DMS153 treated with DMSO at 0.1 percent for 48 hours (cell line): ENCODE results near the gene CPA5.
"Not testable (repeated sequence)": the region's sequence is repeated elsewhere in the genome, so short reads cannot be mapped to it uniquely, and the experiment has no call there.

Experiments used
- DNase-seq: peaks from one replicate; lab custom pipeline; 2025; ENCODE audit not compliant: unreplicated experiment; lab: John Stamatoyannopoulos, UW

CPA5 gene, protein sequence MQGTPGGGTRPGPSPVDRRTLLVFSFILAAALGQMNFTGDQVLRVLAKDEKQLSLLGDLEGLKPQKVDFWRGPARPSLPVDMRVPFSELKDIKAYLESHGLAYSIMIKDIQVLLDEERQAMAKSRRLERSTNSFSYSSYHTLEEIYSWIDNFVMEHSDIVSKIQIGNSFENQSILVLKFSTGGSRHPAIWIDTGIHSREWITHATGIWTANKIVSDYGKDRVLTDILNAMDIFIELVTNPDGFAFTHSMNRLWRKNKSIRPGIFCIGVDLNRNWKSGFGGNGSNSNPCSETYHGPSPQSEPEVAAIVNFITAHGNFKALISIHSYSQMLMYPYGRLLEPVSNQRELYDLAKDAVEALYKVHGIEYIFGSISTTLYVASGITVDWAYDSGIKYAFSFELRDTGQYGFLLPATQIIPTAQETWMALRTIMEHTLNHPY

GRCh38 chr7:130344271-130344866, at the start of gene CPA5:
TSS of gene CPA5 (plus strand) at chr7:130344816. CDS start at chr7:130346486, 1,670 bp downstream.
- no peak for DNase-seq

GRCh38 chr7:130296221-130296951, 48.2 kb upstream of the CPA5 start:
- no peak for DNase-seq

DNA sequence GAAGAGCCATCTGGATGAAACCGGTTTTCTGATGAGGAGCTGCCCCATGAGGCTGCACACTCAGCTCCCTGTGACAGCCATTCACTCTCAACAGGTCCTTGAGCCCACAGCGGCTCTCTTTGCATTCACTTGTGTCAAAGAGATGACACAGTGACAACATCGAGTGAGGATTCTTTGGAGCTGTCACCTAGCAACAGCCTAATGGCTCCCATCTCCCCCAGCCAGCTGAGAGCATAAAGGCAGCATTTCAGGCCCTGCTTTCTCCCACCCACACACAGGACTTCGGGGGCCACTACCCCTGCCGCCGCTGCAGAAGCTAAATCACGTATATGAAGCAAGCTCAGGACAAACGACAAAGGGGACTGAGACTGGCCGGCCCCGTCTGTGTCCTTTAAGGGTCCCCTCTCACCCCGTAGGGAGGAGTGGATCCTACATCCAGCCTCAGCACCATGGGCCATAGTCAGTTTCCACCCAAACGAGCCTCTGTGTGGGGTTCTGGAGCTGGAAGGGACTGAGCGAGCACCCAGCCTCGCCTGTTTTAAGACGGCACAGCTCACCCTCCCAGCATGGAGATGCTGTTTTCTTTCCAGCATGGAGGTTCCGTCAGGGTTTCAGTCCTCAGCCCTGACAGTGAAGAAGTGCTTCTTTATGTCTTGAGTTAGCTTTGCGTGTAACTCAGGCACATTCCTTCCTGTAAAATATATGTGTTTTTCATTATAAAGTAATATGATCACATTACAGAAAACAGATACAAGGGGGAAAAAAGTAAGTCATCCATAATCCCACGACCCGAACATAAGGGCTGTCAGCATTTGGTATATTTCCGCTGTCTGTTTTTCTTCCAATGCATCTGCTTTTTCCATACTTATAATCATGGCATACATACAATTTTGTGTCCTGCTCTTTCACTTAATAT, 46.7 kb upstream of the CPA5 start:
- no peak for DNase-seq

GRCh38 chr7:130298544-130299326, 45.9 kb upstream of the CPA5 start:
- no peak for DNase-seq

GRCh38 chr7:130299866-130300265, 44.8 kb upstream of the CPA5 start:
- no peak for DNase-seq

GRCh38 chr7:130301501-130302020, 43.1 kb upstream of the CPA5 start:
- no peak for DNase-seq

DNA sequence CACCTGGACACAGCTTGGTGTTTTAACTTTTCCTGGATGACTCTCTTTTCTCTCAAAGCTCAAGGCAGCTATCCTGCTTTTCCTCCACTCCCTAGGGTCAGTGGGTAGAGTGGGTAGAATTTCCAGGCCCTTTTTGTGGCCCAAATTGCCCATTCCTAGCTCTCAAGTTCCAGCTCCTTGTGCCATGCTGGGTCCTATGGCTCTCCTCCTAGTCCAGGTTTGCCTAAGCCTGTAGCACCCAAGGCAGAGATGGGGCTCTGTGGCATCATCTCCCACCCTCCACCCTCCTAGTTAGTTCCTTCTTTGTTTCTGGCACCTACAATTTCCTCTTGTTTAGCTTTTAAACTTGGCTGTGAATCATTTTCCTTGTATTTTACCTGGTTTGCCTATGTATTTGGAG, 42.0 kb upstream of the CPA5 start:
- no peak for DNase-seq

DNA sequence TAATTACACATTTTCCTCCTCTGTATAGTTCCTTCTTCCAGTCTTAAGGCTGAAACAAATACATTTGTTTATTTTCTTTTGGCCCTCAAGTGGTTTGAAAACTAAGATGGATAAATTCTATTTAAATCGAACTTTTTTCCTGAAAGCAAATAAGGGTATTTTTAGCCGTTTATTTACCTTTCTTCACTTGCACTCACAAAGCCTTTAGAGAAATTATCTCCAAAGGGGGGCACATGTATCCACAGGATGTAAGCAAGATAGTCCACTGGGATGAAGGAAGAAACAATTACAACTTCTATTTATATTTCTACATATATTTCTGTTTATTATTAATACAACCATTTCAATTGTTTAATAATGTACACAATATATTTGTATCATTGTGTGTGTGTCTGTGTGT, 41.5 kb upstream of the CPA5 start:
- no peak for DNase-seq

DNA sequence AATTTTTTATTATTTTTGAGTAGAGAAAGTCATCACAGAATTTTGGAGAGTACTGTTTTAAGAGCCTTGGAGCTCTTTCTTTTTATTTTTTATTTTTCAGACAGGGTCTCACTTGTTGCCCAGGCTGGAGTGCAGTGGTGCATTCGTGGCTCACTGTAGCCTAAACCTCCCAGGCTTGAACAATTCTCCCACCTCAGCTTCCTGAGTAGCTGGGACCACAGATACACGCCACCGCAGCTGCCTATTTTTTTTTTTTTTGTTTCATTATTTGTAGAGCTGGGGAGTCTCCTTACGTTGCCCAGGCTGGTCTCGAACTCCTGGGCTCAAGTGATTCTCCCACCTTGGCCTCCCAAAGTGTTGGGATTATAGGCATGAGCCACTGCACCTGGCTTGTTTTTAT, 41.1 kb upstream of the CPA5 start:
- no peak for DNase-seq

GRCh38 chr7:130303982-130304381, 40.6 kb upstream of the CPA5 start:
- DNase-seq = no peak

DNA sequence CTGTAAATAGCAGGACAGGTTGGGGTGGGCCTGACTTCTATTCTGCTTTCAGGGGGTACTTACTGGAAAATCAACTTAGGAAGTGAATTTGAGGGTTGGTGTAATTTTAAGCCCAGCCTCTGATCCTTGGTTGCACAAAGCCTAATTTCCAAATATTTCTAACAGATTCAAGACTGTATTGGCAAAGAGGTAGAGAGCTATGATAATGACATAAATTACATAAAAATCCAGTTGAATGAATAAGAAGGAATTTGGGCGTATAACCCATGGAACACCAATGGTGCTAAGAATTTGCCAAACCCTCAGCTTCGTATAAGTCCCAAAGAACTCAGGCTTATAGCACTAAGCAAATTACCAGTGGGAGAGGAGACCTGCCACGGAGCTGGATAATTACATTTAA, 39.7 kb upstream of the CPA5 start:
- no peak for DNase-seq

- DNase-seq = no peak
Measured at GRCh38 chr7:130305433-130306042, 39.1 kb upstream of the CPA5 start.

DNA sequence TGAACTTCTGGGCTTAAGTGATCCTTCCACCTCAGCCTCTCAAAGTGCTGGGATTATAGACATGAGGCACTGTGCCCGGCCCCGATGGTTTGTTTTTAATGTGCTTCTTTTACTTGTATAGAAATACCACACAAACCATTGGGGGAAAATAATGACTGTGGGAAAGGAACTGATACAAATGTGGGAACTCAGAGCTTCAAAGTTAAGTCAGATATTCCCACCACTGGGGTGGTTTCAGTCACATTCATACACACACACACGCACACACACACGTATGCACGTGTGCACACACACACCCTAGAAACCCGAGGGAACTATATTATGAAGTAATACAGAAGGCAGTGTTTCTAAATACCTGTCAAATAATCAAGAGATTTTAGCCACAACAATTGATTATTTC, 34.6 kb upstream of the CPA5 start:
- DNase-seq = no peak

DNA sequence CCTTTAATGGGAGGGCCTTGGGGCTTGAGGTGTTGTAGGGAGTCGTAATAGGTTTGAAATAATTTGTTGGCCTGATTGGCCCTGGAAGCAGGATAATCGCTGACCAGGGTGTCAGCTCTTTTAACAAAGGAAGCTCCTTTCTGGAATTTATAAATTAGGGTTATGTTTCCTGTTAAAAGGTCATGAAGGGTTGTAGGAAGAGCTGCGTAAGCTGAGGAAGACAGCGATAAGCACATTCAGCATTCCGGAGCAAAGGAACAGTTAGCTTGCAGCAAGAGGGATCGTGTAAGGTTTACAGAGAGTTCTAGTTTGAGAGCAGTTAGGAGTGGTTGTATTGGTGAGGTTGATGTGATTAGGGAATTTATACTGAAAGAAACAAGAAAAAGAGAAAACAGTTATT, 30.3 kb upstream of the CPA5 start:
- no peak for DNase-seq

- no peak for DNase-seq
Measured at GRCh38 chr7:130319541-130319940, 25.1 kb upstream of the CPA5 start.

DNA sequence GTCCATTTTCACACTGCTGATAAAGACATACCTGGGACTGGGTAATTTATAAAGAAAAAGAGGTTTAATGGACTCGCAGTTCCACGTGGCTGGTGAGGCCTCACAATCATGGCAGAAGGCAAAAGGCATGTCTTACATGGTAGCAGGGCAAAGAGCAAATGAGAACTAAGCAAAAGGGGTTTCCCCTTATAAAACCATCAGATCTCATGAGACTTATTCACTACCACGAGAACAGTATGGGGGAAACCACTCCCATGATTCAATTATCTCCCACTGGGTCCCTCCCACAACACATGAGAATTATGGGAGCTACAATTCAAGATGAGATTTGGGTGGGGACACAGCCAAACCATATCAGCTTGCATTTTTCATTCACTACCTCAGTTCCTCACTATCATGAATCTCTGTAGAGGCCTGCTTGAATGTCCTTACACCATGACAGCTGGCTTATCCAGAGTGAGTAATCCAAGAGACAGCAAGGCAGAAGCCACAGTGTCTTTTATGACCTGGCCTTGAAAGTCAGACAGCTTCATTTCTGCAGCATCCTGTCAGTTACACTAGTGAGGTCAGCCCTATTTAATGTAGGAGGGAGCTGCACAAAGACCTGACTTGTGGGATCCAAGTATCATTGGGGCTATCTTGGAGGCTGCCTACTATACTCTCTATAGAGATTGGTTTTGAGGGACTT, 22.9 kb upstream of the CPA5 start:
- DNase-seq = not testable (repeated sequence)

- no peak for DNase-seq
Measured at GRCh38 chr7:130322615-130323014, 22.0 kb upstream of the CPA5 start.

DNA sequence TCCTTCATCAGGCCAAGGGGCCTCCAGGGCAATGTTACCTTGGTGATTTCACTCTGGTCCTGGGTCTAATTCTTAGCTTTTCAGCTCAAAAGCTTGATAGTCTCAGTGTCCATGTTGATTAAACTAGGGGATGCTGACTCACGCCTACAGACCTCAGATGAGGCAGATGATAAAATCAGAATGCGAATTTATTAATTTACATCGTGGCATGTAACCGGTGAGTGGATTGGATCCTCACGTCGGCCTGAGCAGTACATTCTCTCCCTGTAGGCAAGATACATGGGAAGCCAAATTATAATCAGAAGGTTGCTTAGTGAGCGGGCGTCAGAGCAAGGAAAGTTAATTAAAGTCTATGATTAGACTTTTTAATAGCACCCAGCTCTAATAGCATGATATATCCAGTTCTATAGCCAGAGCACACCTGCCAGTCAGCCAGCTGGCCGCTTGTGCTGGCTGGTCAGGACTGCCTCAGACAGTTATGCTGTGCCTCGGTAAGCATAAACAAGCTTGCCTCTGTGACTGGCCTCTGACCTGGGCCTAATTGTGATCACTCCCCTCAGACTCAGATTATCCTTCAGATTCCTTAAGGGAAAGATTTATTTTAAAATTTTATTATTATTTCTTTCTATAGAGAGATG, 20.2 kb upstream of the CPA5 start:
- no peak for DNase-seq
